Measurements from ENCODE around the gene FSTL5. TPM values are rescaled to one million over a fixed set of nuclear protein-coding genes. Genes with fewer than 3 reads are reported as not detected.

The FSTL5 gene
- total and polyA plus RNA-seq, 2 of the 8 experiments (the other 6 are each of a cell fraction or from before 2014, with no cell fraction given): 0.09 to 0.32 TPM

DNA sequence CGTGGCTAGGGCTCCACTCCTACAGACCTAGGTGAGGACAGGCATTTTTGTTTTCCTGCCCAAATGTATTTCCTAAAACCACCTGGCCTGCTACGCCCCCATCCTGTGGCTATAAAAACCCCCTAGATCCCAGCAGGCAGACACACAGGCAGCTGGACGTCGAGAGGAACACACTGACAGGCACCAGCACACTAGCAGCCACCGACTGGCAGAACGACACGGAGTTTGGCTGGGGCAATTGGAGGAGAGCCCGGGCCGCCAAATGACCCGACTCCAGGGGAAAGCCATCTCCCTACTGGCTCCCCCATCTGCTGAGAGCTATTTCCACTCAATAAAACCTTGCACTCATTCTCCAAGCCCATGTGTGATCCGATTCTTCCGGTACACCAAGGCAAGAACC lies 516.0 kb downstream of the FSTL5 start:
- no peak overlapping the region for H2BK15ac ChIP-seq (ENCODE audit: low read length)
- H4K8ac ChIP-seq (ENCODE audit: extremely low read depth, insufficient read depth, low read length): no peak overlapping the region
- H3K14ac ChIP-seq (ENCODE audit: insufficient read length): no peak overlapping the region
- no peaks in the 10 kb centered on the region for H3K27me3 ChIP-seq (replicated peaks in 1 of 4; ENCODE audit: control insufficient read depth in 3 of 4, extremely low read depth in 1 of 4, insufficient read depth in 3 of 4, low read length in 3 of 4)
- FAIRE-seq (no peak), DNase-seq (ENCODE audit: low read depth in 1 of 2, low spot score in 2 of 2) (no peak)
- no peaks in the 10 kb centered on the region for H3K36me3 ChIP-seq (ENCODE audit: control insufficient read depth in 2 of 4, insufficient read depth in 4 of 4, low read length in 3 of 4)
- 93% methylated on average over 12 of the region's 12 CpGs; no CpG with 5 or more reads in 1 of the 2 experiments for WGBS, 2 experiments (ENCODE audit: extremely low coverage in 1 of 2, insufficient coverage in 1 of 2, insufficient read length in 1 of 2, insufficient replicate concordance in 2 of 2, low coverage in 1 of 2, low lambda C conversion rate in 2 of 2, missing lambda C conversion rate in 1 of 2)
- H3K9ac ChIP-seq (replicated peaks in 1 of 4; ENCODE audit: extremely low read depth in 1 of 4, low read depth in 3 of 4, low read length in 3 of 4): no peak overlapping the region
- no peaks in the 10 kb centered on the region for H3K4me1 ChIP-seq (replicated peaks in 1 of 4; ENCODE audit: control insufficient read depth in 3 of 4, insufficient read depth in 4 of 4, low read length in 3 of 4)
- H2AK5ac ChIP-seq (ENCODE audit: low read depth, low read length): no peak overlapping the region
- H3K4me3 ChIP-seq (ENCODE audit: extremely low read depth in 1 of 4, insufficient read depth in 2 of 4, low read depth in 3 of 4, low read length in 4 of 4): no peak overlapping the region
- H4K20me1 ChIP-seq (replicated peaks in 1 of 2; ENCODE audit: control insufficient read depth in 1 of 2, insufficient read depth in 2 of 2, low read length in 2 of 2): no peaks in the 10 kb centered on the region
- H3K9me3 ChIP-seq (ENCODE audit: insufficient read depth in 2 of 2, low read depth in 1 of 2, low read length in 1 of 2): no peaks in the 10 kb centered on the region
- no peak overlapping the region for H2BK12ac ChIP-seq (ENCODE audit: low read depth, low read length)
- H3K4ac ChIP-seq (replicated peaks; ENCODE audit: insufficient read length, low read depth, low read length): no peak overlapping the region
- no peak overlapping the region for H4K5ac ChIP-seq (ENCODE audit: insufficient read length, low read depth, low read length)
- no peak overlapping the region for H3K18ac ChIP-seq (ENCODE audit: extremely low read depth, low read length)
- no peak overlapping the region for H2BK5ac ChIP-seq (ENCODE audit: low read depth, low read length)
- H3K23me2 ChIP-seq (ENCODE audit: low read depth, low read length): no peaks in the 10 kb centered on the region
- ChIA-PET CTCF (ENCODE audit: partially characterized antibody) (no interaction called here), POLR2A (ENCODE audit: partially characterized antibody) (no interaction called here)
- H3K27ac ChIP-seq (ENCODE audit: low read depth, low read length): no peak overlapping the region
- TF ChIP-seq SP4 (IDR thresholded peaks at IDR 0.05; ENCODE audit: low read length): no peak
- TF ChIP-seq CHD2 (IDR thresholded peaks at IDR 0.05; ENCODE audit: low read length): no peak
- no peak for TF ChIP-seq BRCA1 (IDR thresholded peaks at IDR 0.05; ENCODE audit: low read depth, low read length)
- no peak for TF ChIP-seq TAF7 (optimal IDR thresholded peaks at IDR 0.05; ENCODE audit: borderline replicate concordance, low read depth, low read length)
- no peak for TF ChIP-seq RNF2 (IDR thresholded peaks at IDR 0.05; ENCODE audit: borderline replicate concordance, low read depth, low read length, missing control alignments, poor library complexity, severe bottlenecking)
- no peak for TF ChIP-seq EZH2 (IDR thresholded peaks at IDR 0.05; ENCODE audit: low read depth, low read length, severe bottlenecking)
- TF ChIP-seq EP300 (IDR thresholded peaks at IDR 0.05; ENCODE audit: borderline replicate concordance in 1 of 2, low read depth in 2 of 2, low read length in 2 of 2): no peak
- TF ChIP-seq EGR1 (IDR thresholded peaks at IDR 0.05; ENCODE audit: borderline replicate concordance, low read depth, low read length): no peak
- TF ChIP-seq MAFK (IDR thresholded peaks at IDR 0.05; ENCODE audit: low read depth, low read length): no peak
- TF ChIP-seq SAP30 (IDR thresholded peaks at IDR 0.05; ENCODE audit: insufficient read depth, insufficient replicate concordance, low read length): no peak
- TF ChIP-seq POLR2A (IDR thresholded peaks at IDR 0.05; ENCODE audit: control extremely low read depth in 1 of 2, low read depth in 2 of 2, low read length in 2 of 2): no peak
- TF ChIP-seq CHD1 (IDR thresholded peaks at IDR 0.05; ENCODE audit: low read depth, low read length): no peak
- no peak for TF ChIP-seq SRF (IDR thresholded peaks at IDR 0.05; ENCODE audit: low read depth, low read length)
- no peak for TF ChIP-seq CTBP2 (IDR thresholded peaks at IDR 0.05; ENCODE audit: borderline replicate concordance, insufficient read depth, insufficient read length, low read length)
- no peak for TF ChIP-seq TEAD4 (IDR thresholded peaks at IDR 0.05; ENCODE audit: low read depth, low read length)
- no peaks in the 10 kb centered on the region for H3K79me1 ChIP-seq (ENCODE audit: low read depth, low read length)
- no peak overlapping the region for H3K56ac ChIP-seq (replicated peaks; ENCODE audit: insufficient read length, low read depth, low read length)
- H2BK20ac ChIP-seq (ENCODE audit: low read length): no peak overlapping the region
- H3K79me2 ChIP-seq (ENCODE audit: control insufficient read depth in 1 of 2, insufficient read depth in 2 of 2, low read length in 2 of 2): no peaks in the 10 kb centered on the region
- H3K23ac ChIP-seq (ENCODE audit: insufficient read length): no peak overlapping the region
- H3K4me2 ChIP-seq (ENCODE audit: insufficient read depth in 1 of 2, low read depth in 2 of 2, low read length in 2 of 2): no peak overlapping the region
- H2BK120ac ChIP-seq (replicated peaks; ENCODE audit: low read depth, low read length): no peak overlapping the region
- H4K91ac ChIP-seq (replicated peaks; ENCODE audit: insufficient read length, low read length): no peak overlapping the region
- H2AFZ ChIP-seq (ENCODE audit: low read length): no peak overlapping the region

Measured in H1 (cell line).